ENCODE data around the gene ERFL.

ERFL gene

DNA sequence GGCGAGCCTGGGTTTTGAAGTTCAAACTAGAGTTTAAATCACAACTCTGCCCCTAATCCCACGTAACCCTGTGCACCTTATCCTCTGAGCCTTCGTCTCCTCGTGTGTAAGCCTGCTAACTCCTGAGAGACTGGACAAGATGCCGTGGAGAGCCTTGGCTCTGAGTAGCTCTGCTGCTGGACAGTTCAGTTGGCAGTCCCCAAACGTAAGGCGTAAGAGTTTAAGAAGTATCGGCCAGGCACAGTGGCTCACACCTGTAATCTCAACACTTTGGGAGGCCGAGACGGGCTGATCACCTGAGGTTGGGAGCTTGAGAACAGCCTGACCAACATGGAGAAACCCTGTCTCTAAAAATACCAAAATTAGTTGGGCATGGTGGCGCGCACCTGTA is 55.9 kb downstream of the ERFL start:
- DNase-seq = no peak
- in situ Hi-C loops (cut with HindIII; ENCODE audit: low pct_ligation_motif_present, low pct_unique_long_range_greater_than_20kb, low sequenced_read_pairs) = no loop called here

DNA sequence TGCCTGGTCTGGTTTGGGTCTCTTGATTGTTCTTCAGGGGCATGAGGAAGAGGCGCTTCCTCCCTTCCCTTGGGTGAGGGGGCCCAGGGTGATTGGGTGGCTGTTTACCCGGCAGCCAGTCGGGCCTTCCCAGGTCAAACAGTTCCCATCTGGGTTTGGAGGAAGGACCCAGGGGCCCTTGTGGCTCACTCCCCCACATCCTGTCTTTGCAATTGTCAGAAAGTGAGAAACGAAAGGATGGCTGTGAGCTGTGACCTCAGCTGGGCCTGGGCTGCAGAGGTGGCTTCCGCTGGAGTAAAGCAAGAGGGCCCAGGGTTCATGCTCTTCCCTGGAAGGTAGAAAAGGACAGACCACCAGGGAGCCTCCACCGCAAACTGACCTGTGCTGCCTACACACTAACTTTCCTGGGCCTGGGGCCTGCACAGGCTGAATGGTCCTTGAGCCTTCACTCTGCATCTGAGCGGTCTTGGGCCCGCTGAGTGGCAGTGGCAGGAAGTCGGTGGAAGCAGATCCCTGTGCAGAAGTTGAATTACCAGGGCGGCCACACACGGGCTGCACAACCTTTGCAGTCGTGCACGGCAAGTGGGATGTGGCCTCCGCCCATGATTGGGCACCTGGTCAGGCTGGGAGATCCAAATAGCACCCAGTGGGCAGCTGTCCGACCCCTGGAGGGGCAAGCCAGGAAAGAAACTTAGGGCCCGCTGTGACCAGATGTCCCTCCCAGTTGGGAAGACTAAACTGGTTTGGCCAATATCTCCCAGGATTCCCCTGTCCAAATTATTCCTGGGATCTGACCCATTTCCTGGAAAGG is 56.5 kb downstream of the ERFL start:
- no peak for DNase-seq
- in situ Hi-C loops (cut with HindIII; ENCODE audit: low pct_ligation_motif_present, low pct_unique_long_range_greater_than_20kb, low sequenced_read_pairs) = no loop called here

DNA sequence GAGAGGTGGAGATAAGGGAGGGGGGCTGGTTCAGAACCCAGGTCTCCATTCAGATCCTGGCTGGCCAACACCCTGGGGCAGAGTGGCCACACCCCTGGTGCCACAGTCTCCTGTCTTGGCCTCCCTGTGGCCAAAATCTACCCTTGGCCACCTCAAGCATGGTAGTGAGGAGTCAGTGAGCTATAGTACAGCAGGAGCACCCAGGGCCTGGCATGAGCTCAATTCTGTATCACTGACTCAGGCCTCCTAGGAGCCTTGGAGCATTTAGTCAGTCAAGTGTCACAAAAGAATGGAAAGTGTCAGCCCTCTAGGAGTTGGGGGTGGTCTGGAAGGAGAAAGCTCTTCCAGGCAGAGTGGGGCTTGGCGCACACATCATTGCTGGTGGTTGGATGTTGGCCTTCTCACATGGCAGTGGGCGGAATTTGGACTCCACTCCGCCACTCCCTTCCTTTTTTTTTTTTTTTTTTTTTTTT is 57.8 kb downstream of the ERFL start:
- in situ Hi-C loops (cut with HindIII; ENCODE audit: low pct_ligation_motif_present, low pct_unique_long_range_greater_than_20kb, low sequenced_read_pairs) = no loop called here
- peak; percentile 67 for DNase-seq

DNA sequence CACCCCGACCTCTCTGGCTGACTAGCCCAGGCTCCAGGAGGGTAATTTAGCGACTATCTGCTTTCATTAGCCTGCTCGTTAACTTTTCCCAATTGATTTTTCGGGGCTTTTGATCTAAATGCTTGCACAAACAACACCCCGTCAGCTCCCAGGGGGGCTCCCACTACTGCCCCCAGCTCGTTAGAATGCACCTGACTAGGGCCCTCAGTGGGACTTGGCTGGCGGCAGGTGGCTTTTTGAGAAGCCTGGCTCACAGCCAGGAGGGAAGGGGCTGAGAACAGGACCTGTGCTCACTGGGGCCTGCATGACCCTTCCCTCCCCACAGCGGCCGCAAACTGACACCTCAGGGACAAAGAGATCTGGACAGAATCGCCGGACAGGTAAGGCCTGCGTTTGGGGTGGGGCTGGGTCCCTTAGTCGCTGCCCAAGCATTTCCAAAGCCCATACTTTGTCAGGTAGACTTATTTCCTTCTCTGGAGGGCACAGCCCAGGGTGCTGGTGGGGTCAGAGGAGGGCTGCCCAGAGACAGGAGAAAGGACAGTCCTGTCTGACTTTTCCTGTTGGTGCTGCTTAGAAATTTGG is 58.8 kb downstream of the ERFL start:
- DNase-seq = no peak
- in situ Hi-C loops (cut with HindIII; ENCODE audit: low pct_ligation_motif_present, low pct_unique_long_range_greater_than_20kb, low sequenced_read_pairs) = no loop called here

GRCh38 chr19:41868989-41869300 is 59.3 kb downstream of the ERFL start:
- DNase-seq = no peak

DNA sequence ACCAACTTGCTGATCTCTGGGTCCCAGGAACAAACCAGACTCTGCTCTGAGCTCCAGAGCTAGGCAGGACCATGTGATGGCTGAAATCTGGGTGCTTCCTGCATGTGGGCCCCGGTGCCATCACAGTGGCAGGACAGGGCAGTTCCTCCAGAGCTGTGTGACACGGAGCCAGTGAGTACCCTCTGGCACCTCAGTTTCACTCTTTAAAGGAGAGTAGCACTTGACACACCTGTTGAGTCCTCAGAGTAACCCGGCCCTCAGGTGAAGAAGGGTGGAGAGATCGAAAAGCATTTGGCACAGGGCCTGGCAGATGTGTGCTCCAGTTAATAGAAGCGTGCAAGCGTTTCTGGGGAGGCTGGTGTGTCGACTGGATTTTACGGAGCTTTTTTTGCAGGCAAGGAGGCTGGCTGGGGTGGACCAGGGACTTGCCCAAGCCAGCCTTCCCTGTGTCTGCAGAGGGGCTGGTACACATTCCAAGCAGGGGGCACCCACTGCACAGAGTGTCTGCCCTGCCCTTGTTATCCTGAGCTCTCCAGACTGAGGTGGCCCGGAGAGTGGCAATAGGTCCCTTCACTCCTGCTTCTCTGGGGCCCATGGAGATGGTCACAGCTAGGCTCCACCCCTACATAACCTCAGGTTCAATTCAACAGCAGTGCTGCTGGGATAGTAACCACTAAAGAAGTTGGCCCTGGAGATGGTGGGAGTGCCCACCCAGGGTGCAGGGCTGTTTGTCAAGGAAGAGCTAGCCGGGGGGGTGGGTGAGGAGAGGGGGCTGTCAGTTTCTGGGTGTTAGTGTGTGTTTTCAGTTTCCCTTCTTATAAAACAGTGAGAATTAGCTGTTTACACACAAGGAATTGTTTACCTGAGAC is 59.9 kb downstream of the ERFL start:
- no peak for DNase-seq
- in situ Hi-C loops (cut with HindIII; ENCODE audit: low pct_ligation_motif_present, low pct_unique_long_range_greater_than_20kb, low sequenced_read_pairs) = no loop called here

More at GRCh38 chr19:41868989-41869300, 59.3 kb downstream of the ERFL start:
- in situ Hi-C loops (cut with HindIII; ENCODE audit: low pct_ligation_motif_present, low pct_unique_long_range_greater_than_20kb, low sequenced_read_pairs) = no loop called here

GRCh38 chr19:41866284-41866683 is 62.0 kb downstream of the ERFL start:
- in situ Hi-C loops (cut with HindIII; ENCODE audit: low pct_ligation_motif_present, low pct_unique_long_range_greater_than_20kb, low sequenced_read_pairs) = no loop called here
- no peak for DNase-seq

GRCh38 chr19:41864374-41864773 is 63.9 kb downstream of the ERFL start:
- no peak for DNase-seq
- in situ Hi-C loops (cut with HindIII; ENCODE audit: low pct_ligation_motif_present, low pct_unique_long_range_greater_than_20kb, low sequenced_read_pairs) = no loop called here

GRCh38 chr19:41863209-41863931 is 64.9 kb downstream of the ERFL start:
- DNase-seq = no peak
- in situ Hi-C loops (cut with HindIII; ENCODE audit: low pct_ligation_motif_present, low pct_unique_long_range_greater_than_20kb, low sequenced_read_pairs) = no loop called here

DNA sequence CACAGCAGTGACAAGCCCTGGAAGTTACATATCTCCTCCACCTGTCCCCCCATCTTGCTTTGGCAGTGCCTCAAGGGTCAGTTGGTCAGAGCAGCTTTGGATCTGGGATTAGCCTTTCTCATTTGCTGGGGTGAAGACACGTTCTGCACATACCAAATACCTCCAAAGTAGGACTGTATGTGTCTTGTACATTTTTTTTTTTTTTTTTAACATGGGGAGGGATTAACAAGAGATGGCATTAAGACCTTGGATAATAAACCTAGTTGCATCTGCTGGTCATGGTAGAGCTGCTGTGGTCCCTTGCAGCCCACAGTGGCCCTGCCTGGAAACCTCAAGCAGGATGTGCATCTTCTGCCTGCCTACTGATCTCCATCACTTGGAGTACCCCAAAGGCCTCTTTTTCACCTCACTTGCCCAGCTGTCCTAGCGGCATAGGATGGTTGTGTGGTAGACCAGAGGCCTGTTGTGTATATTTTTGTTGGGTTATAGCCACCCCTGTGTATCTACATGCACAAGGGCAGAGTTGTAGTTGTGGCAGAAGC is 65.7 kb downstream of the ERFL start:
- DNase-seq = no peak
- in situ Hi-C loops (cut with HindIII; ENCODE audit: low pct_ligation_motif_present, low pct_unique_long_range_greater_than_20kb, low sequenced_read_pairs) = no loop called here

- in situ Hi-C loops (cut with HindIII; ENCODE audit: low pct_ligation_motif_present, low pct_unique_long_range_greater_than_20kb, low sequenced_read_pairs) = no loop called here
- DNase-seq = no peak
Measured at GRCh38 chr19:41861846-41862245, 66.4 kb downstream of the ERFL start.

DNA sequence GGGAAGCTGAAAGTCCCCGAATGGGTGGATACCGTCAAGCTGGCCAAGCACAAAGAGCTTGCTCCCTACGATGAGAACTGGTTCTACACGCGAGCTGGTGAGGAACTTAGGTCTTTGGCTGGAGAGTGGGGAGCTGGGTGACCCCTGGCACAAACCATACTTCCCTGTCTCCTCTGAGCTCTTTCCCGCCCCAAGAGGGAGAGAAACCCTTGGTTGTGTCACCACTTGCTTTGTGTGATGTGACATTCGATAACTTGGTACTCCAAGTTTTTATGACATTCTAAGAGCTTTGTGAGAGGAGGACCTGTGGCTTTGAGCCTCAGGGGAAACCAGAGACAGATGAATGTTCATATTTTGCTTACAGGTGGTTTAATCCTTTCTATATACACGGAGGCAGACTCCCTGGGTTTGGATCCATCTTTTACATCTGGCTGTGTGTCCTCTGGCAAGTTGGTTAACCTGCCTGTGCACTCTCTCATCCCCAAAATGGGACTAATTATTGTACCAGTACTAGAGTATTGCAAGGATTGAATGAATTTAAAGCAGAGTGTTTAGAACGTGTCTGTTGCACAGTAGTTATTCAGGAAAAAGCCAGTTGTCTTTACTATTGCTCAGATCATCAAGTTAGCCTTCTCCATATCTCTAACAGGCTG is 67.0 kb downstream of the ERFL start:
- DNase-seq = no peak
- in situ Hi-C loops (cut with HindIII; ENCODE audit: low pct_ligation_motif_present, low pct_unique_long_range_greater_than_20kb, low sequenced_read_pairs) = no loop called here

GRCh38 chr19:41860419-41861115 is 67.7 kb downstream of the ERFL start:
- in situ Hi-C loops (cut with HindIII; ENCODE audit: low pct_ligation_motif_present, low pct_unique_long_range_greater_than_20kb, low sequenced_read_pairs) = no loop called here

DNA sequence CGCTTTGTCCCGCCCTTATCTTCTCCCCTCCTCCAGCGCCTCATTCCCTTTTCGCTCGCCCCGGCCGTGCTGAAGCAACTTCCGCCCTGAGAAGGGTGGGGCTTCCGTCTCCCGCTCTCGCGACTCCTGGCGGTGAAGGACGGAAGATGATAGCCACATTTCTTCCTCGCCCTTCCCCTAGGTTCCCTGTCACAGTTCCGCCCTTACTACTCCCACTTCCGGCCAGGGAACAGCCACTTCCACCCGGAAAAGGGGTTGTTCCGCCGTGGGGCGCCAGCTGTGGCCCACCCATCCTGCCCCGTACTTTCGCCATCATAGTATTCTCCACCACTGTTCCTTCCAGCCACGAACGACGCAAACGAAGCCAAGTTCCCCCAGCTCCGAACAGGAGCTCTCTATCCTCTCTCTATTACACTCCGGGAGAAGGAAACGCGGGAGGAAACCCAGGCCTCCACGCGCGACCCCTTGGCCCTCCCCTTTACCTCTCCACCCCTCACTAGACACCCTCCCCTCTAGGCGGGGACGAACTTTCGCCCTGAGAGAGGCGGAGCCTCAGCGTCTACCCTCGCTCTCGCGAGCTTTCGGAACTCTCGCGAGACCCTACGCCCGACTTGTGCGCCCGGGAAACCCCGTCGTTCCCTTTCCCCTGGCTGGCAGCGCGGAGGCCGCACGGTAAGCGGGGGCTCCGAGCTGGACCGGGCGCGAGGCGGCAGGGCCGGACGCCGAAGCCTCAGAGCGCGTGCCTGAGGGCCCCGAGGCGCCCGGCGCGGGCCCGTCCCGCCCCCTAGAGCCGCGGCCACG is 68.4 kb downstream of the ERFL start, which contains the start of gene RPS19:
Gene RPS19, plus strand, starts transcription at position 638 of the 801 bp plus-strand sequence. CDS start 520 bp downstream, outside the sequence.
- in situ Hi-C loops (cut with HindIII; ENCODE audit: low pct_ligation_motif_present, low pct_unique_long_range_greater_than_20kb, low sequenced_read_pairs) = no loop called here
- peak; percentile 96 for DNase-seq

More at GRCh38 chr19:41860419-41861115, 67.7 kb downstream of the ERFL start:
- no peak for DNase-seq

GRCh38 chr19:41859213-41859617 is 69.0 kb downstream of the ERFL start:
- no peak for DNase-seq
- in situ Hi-C loops (cut with HindIII; ENCODE audit: low pct_ligation_motif_present, low pct_unique_long_range_greater_than_20kb, low sequenced_read_pairs) = no loop called here

Measured in ACHN (cell line).